ENCODE data around the gene DDIAS.
"Not testable (repeated sequence)": the region's sequence is repeated elsewhere in the genome, so short reads cannot be mapped to it uniquely, and the experiment has no call there.

DDIAS gene

GRCh38 chr11:82924522-82925224 lies 23.1 kb downstream of the DDIAS start:
- DNase-seq (ENCODE audit: low read depth, low spot score): no peak

GRCh38 chr11:82927264-82927880 lies 25.8 kb downstream of the DDIAS start:
- DNase-seq (ENCODE audit: low read depth, low spot score): peak; percentile 68

- no peak for DNase-seq (ENCODE audit: low read depth, low spot score)
Measured at GRCh38 chr11:82929121-82929520, 27.6 kb downstream of the DDIAS start.

- no peak for DNase-seq (ENCODE audit: low read depth, low spot score)
Measured at GRCh38 chr11:82930229-82930628, 28.7 kb downstream of the DDIAS start.

GRCh38 chr11:82930734-82931133 lies 29.2 kb downstream of the DDIAS start:
- no peak for DNase-seq (ENCODE audit: low read depth, low spot score)

GRCh38 chr11:82932564-82932963 lies 31.0 kb downstream of the DDIAS start:
- no peak for DNase-seq (ENCODE audit: low read depth, low spot score)

GRCh38 chr11:82936261-82936660 lies 34.7 kb downstream of the DDIAS start:
- DNase-seq (ENCODE audit: low read depth, low spot score): no peak

GRCh38 chr11:82937554-82937953 lies 36.0 kb downstream of the DDIAS start:
- no peak for DNase-seq (ENCODE audit: low read depth, low spot score)

- no peak for DNase-seq (ENCODE audit: low read depth, low spot score)
Measured at GRCh38 chr11:82939456-82939855, 37.9 kb downstream of the DDIAS start.

GRCh38 chr11:82942376-82942775 lies 40.8 kb downstream of the DDIAS start:
- no peak for DNase-seq (ENCODE audit: low read depth, low spot score)

GRCh38 chr11:82943430-82943829 lies 41.9 kb downstream of the DDIAS start:
- DNase-seq (ENCODE audit: low read depth, low spot score): not testable (repeated sequence)

- no peak for DNase-seq (ENCODE audit: low read depth, low spot score)
Measured at GRCh38 chr11:82944198-82944597, 42.7 kb downstream of the DDIAS start.

GRCh38 chr11:82945041-82945440 lies 43.5 kb downstream of the DDIAS start:
- not testable (repeated sequence) for DNase-seq (ENCODE audit: low read depth, low spot score)

GRCh38 chr11:82945682-82946081 lies 44.1 kb downstream of the DDIAS start:
- no peak for DNase-seq (ENCODE audit: low read depth, low spot score)

GRCh38 chr11:82949352-82949751 lies 47.8 kb downstream of the DDIAS start:
- DNase-seq (ENCODE audit: low read depth, low spot score): no peak

GRCh38 chr11:82950502-82950901 lies 49.0 kb downstream of the DDIAS start:
- DNase-seq (ENCODE audit: low read depth, low spot score): not testable (repeated sequence)

- DNase-seq (ENCODE audit: low read depth, low spot score): not testable (repeated sequence)
Measured at GRCh38 chr11:82955736-82956453, 54.4 kb downstream of the DDIAS start.

- DNase-seq (ENCODE audit: low read depth, low spot score): no peak
Measured at GRCh38 chr11:82959987-82960778, 58.6 kb downstream of the DDIAS start.

- DNase-seq (ENCODE audit: low read depth, low spot score): no peak
Measured at GRCh38 chr11:82960779-82961143, 59.2 kb downstream of the DDIAS start.

GRCh38 chr11:82962021-82962420 lies 60.5 kb downstream of the DDIAS start:
- not testable (repeated sequence) for DNase-seq (ENCODE audit: low read depth, low spot score)

- no peak for DNase-seq (ENCODE audit: low read depth, low spot score)
Measured at GRCh38 chr11:82967381-82967780, 65.8 kb downstream of the DDIAS start.

- no peak for DNase-seq (ENCODE audit: low read depth, low spot score)
Measured at GRCh38 chr11:82969811-82970210, 68.3 kb downstream of the DDIAS start.

Measured in astrocyte of the hippocampus (primary cell).